ENCODE data around the gene CYP2E1.

Gene CYP2E1

GRCh38 chr10:133528296-133528844 lies 1.2 kb downstream of the CYP2E1 start:
- no peak for ATAC-seq (ENCODE audit: insufficient read depth, low read depth)
- Histone ChIP-seq H3K9ac (ENCODE audit: low read depth, low read length) (no peak overlapping the region), H3K4me1 (ENCODE audit: insufficient read depth, low read length) (no peaks in the 10 kb centered on the region), H3K27me3 (ENCODE audit: insufficient read depth, low read length, poor library complexity) (no peaks in the 10 kb centered on the region), H3K79me2 (ENCODE audit: insufficient read depth, low read length) (no peaks in the 10 kb centered on the region), H3K4me2 (ENCODE audit: insufficient read depth, low read length) (no peak overlapping the region), H3K36me3 (ENCODE audit: insufficient read depth, low read length) (no peaks in the 10 kb centered on the region), H3K4me3 (ENCODE audit: low read depth in 1 of 2, low read length in 2 of 2) (no peak overlapping the region), H4K20me1 (ENCODE audit: insufficient read depth, low read length) (no peaks in the 10 kb centered on the region), H2AFZ (ENCODE audit: low read depth, low read length) (no peak overlapping the region), H3K9me3 (ENCODE audit: insufficient read depth, low read length, severe bottlenecking) (no peaks in the 10 kb centered on the region), H3K27ac (ENCODE audit: low read length) (no peak overlapping the region)
- TF ChIP-seq CTCF (IDR thresholded peaks at IDR 0.05; ENCODE audit: borderline replicate concordance, extremely low read depth, low read length, poor library complexity, severe bottlenecking) (no peak), EZH2 (IDR thresholded peaks at IDR 0.05; ENCODE audit: borderline replicate concordance, low read depth, low read length, severe bottlenecking) (no peak)
- no peak for DNase-seq

GRCh38 chr10:133528845-133529575 lies 1.8 kb downstream of the CYP2E1 start:
- no peak overlapping the region for H3K4me2 ChIP-seq (ENCODE audit: insufficient read depth, low read length)

GRCh38 chr10:133529576-133529946 lies 2.4 kb downstream of the CYP2E1 start:
- Histone ChIP-seq H2AFZ (ENCODE audit: low read depth, low read length) (no peak overlapping the region), H3K27me3 (ENCODE audit: insufficient read depth, low read length, poor library complexity) (no peaks in the 10 kb centered on the region), H3K4me3 (ENCODE audit: low read depth in 1 of 2, low read length in 2 of 2) (no peak overlapping the region), H3K9me3 (ENCODE audit: insufficient read depth, low read length, severe bottlenecking) (no peaks in the 10 kb centered on the region), H3K4me1 (ENCODE audit: insufficient read depth, low read length) (no peaks in the 10 kb centered on the region), H3K36me3 (ENCODE audit: insufficient read depth, low read length) (no peaks in the 10 kb centered on the region), H3K4me2 (ENCODE audit: insufficient read depth, low read length) (no peak overlapping the region), H3K9ac (ENCODE audit: low read depth, low read length) (no peak overlapping the region), H3K79me2 (ENCODE audit: insufficient read depth, low read length) (no peaks in the 10 kb centered on the region), H3K27ac (ENCODE audit: low read length) (no peak overlapping the region), H4K20me1 (ENCODE audit: insufficient read depth, low read length) (no peaks in the 10 kb centered on the region)
- no peak for DNase-seq
- ATAC-seq (ENCODE audit: insufficient read depth, low read depth): no peak
- no peak for TF ChIP-seq EZH2 (IDR thresholded peaks at IDR 0.05; ENCODE audit: borderline replicate concordance, low read depth, low read length, severe bottlenecking)
- TF ChIP-seq CTCF (IDR thresholded peaks at IDR 0.05; ENCODE audit: borderline replicate concordance, extremely low read depth, low read length, poor library complexity, severe bottlenecking): no peak

More at GRCh38 chr10:133528845-133529575, 1.8 kb downstream of the CYP2E1 start:
- Histone ChIP-seq H3K27ac (ENCODE audit: low read length) (no peak overlapping the region), H3K36me3 (ENCODE audit: insufficient read depth, low read length) (no peaks in the 10 kb centered on the region), H4K20me1 (ENCODE audit: insufficient read depth, low read length) (no peaks in the 10 kb centered on the region), H2AFZ (ENCODE audit: low read depth, low read length) (no peak overlapping the region), H3K4me1 (ENCODE audit: insufficient read depth, low read length) (no peaks in the 10 kb centered on the region), H3K9ac (ENCODE audit: low read depth, low read length) (no peak overlapping the region), H3K79me2 (ENCODE audit: insufficient read depth, low read length) (no peaks in the 10 kb centered on the region), H3K4me3 (ENCODE audit: low read depth in 1 of 2, low read length in 2 of 2) (no peak overlapping the region), H3K9me3 (ENCODE audit: insufficient read depth, low read length, severe bottlenecking) (no peaks in the 10 kb centered on the region), H3K27me3 (ENCODE audit: insufficient read depth, low read length, poor library complexity) (no peaks in the 10 kb centered on the region)
- ATAC-seq (ENCODE audit: insufficient read depth, low read depth) (peak; percentile 55; the same call in 2 of the 3 replicates), DNase-seq (no peak)
- TF ChIP-seq EZH2 (IDR thresholded peaks at IDR 0.05; ENCODE audit: borderline replicate concordance, low read depth, low read length, severe bottlenecking) (no peak), CTCF (IDR thresholded peaks at IDR 0.05; ENCODE audit: borderline replicate concordance, extremely low read depth, low read length, poor library complexity, severe bottlenecking) (no peak)
